ENCODE results near the gene CD6.
"Not testable (repeated sequence)": the region's sequence is repeated elsewhere in the genome, so short reads cannot be mapped to it uniquely, and the experiment has no call there.

CD6 gene

DNA sequence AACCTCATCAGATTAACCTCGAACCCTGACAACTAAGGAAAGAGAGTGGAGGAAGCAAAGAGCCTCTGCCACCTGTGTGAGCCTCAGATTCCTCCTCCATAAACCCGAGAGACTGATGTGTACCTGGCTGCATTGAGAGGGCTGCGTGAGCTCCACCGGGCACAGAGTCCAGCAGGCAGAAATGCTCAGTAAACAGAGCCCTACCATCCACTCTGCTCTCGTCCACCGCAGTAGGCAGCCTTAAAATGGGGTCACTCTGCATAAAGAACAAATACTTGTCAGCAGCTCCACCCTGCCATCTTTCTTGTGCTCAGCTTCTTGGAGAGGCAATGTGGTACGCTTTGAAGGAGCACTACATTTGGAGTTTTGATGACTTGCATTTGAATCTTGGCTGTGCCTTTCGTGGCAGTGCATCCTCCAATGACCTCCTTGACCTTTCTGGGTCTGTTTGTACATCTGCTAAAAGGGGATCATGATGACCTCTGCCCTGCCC lies 87.8 kb downstream of the CD6 start:
- DNase-seq = no peak

GRCh38 chr11:61061081-61061826 lies 89.8 kb downstream of the CD6 start:
- DNase-seq = no peak

GRCh38 chr11:61062181-61062930 lies 90.9 kb downstream of the CD6 start:
- no peak for DNase-seq

DNA sequence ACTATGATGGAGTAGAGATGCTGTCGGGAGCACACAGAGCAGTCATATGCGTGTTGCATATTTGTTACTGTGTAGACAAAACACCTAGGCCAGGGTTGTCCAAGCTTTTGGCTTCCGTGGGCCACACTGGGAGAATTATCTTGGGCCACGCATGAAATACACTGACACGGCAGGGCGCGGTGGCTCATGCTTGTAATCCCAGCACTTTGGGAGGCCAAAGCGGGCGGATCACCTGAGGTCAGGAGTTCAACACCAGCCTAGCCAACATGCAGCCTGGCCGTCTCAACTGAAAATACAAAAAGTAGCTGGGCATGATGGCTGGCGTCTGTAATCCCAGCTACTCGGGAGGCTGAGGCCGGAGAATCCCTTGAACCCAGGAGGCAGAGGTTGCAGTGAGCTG lies 93.8 kb downstream of the CD6 start:
- DNase-seq = not testable (repeated sequence)

- DNase-seq = no peak
Measured at GRCh38 chr11:61065955-61066638, 94.6 kb downstream of the CD6 start.

- DNase-seq = no peak
Measured at GRCh38 chr11:61066645-61067044, 95.2 kb downstream of the CD6 start.

GRCh38 chr11:61067782-61068446 lies 96.4 kb downstream of the CD6 start:
- DNase-seq = no peak

DNA sequence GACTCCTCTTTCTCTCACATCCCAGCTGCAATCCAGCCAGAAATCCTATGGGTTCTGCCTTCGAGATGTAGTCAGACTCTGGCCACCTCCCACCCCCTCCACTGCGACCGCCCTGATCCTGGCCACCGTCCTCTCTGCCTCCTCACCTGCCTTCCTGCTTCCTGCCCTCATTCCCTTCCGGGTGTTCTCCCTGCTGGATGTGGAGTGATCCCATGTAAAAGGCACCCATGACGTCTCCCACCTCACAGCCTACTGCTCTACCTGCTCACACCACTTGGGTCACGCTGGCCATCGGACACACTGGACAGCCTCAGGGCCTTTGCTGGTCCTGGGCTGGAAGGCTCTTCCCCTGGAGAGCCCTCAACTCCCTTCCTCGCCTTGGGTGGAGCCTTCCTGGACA lies 97.1 kb downstream of the CD6 start:
- DNase-seq = no peak

DNA sequence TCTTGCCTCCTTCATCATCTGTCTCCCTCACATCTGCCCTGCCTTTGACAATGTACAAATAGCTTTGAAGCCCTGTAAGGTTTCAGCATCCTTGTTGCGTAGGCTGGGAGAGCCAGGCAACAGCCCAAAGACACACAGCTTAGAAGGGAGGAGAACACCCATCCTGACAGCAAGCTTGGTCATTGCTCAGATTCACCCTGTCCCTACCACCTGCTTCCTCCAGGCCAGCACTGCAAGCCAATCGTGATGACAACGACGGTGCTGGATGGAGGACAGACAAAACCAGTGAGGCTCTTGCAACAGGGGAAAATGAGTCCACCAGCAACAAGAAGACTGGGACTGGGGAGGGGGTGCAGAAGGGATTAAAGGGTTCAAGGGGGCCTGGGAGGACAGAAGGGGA lies 97.9 kb downstream of the CD6 start:
- DNase-seq = no peak

Data from SHP77 (cell line).